ENCODE measurements around the gene PLXNB1.
"Not testable (repeated sequence)": the region's sequence is repeated elsewhere in the genome, so short reads cannot be mapped to it uniquely, and the experiment has no call there.

Gene PLXNB1

DNA sequence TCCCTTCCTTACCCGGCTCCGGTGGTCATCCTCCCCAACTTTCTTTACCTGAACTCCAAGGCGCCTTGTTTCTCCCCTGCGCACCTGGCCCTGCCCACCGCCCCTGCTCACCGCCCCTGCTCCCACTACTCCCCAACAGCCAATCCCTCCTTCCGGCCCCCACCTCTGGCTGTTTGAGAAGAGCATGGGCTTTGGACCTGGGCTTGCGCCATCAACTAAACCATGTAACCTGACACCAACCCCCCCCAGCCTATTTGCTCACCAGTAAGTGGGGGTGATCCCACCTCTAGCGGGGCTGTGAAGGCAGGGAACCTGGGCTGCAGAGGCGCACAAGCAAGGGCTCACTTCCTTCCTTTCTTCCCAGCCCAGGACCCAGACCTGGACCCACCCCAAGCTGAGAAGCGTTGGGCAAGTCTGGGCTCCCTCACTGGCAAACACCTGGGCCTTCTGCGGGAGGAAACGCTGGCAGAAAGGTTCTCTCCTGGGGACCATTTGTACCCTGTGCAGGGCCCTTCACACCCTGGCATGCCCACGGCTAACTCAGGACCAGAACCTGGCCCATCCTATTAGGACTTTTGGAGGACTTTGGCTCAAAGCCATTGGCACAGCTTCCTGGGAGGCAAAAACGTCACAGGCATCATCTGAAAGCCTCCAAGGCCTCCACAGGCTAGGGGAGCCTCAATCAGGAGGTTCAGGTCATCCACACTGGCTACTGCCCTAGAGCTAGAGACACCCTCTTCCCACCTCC, at the start of gene PLXNB1:
TSS of gene PLXNB1 (minus strand) at position 127 of the 748 bp plus-strand sequence. CDS start 5,475 bp downstream, outside the sequence.
- DNase-seq (ENCODE audit: low spot score): no peak

DNA sequence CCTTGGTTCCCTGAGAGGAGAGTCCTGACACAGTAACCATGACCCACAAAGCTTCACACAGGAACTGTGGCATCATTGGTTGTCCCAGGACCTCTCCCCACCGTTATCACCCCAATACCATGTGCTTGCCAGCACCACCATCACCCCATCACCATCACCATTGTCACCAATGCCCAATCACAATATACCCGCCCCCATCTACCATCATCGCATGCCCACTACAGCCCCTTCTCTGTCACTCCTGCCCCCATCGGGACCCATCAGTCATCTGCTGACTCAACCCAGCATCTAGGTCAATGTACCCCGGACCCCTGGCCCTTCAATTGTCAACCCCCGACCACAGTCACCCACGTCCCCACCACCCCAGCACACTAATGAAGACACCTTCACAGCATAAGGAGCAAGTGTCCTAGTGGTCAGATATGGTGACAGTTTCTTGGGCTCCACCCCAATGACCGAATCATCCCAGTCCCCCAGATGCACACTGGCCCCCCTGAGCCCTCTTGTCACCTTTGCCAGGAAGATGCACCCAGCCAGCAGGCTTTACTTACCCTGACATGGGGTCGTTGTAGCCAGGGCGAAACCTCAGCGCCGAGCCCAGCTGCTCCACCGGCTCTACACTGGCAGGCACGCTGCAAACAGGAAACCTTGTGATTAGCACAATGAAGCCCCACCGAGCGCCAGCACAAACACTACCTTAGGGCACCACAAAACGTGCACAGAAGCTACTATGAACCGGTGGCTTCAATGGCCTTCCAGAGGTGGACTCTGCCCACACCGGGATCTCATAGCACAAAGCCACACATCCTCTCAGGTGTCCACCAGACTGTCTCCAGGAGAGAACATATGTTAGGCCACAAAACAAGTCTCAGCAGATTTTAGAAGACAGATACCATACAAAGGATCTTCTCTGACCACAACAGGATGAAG, 49.0 kb upstream of the PLXNB1 start:
- DNase-seq (ENCODE audit: low spot score): no peak

DNA sequence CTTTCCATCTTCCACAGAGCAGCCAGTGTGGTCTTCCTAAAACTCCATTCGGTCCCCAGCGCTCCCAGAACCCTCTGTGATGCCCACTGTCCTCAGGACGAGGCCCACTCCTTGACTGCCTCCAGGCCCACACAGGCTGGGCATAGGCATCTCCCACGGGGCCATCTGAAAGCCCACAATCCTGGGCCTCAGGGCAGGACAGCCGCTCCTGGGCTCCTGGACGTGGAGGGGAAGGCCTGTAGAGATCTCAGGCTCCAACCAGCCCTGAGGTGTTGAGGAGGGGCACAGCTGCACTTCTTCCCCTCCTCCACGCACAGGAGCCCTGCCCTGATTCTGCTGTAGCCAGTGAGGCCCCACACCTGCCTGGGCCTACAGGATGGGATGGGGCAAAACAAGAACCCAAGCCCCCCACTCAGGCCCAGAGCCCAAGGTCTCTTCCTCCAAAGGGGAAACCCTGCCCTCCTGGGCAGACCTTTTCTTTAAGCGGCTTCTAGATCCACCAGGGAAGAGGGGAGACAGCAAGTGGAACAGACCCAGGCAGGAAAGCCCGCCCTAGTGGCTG, 48.2 kb upstream of the PLXNB1 start:
- DNase-seq (ENCODE audit: low spot score): no peak

- no peak for DNase-seq (ENCODE audit: low spot score)
Observed at GRCh38 chr3:48476426-48477053, 46.7 kb upstream of the PLXNB1 start.

DNA sequence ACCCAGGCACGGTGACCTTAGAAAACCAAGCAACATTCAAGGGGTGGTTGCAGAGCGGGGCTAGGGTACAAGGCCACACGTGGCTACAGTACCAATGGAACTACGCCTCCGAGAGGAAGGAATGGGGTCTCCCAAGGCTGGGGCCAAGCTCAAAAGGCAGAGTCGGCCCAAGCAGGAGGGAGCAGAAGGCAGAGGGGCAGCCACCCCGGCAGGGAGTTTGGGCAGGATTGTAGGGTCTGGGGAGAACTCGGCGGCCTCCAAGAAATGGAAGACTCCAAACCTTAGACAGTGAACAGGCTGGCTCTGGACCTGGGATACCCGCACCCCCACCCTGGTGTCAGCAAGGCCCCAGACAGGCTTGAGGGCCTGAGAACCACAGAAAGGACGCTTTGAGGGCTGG, 45.3 kb upstream of the PLXNB1 start:
- DNase-seq (ENCODE audit: low spot score): no peak

DNA sequence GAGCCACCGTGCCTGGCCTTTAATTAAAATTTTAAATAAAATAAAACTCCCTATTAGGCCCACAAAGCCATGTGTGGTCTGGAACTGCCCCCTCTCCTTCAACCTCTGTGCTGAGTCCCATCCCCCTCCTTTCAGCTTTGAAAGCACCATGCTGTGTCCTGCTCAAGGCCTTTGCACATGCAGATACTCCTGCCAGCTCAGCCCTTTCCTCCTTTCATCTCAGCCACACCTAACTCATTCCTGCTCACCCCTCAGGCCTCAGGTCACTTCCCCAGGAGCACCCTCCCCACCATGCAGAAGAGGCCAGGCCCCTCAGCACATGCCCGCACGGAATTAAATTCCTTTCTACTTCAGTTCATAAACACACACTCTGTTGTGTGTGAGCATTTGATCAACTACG, 44.7 kb upstream of the PLXNB1 start:
- DNase-seq (ENCODE audit: low spot score): no peak

- DNase-seq (ENCODE audit: low spot score): not testable (repeated sequence)
Observed at GRCh38 chr3:48474031-48474430, 44.1 kb upstream of the PLXNB1 start.

DNA sequence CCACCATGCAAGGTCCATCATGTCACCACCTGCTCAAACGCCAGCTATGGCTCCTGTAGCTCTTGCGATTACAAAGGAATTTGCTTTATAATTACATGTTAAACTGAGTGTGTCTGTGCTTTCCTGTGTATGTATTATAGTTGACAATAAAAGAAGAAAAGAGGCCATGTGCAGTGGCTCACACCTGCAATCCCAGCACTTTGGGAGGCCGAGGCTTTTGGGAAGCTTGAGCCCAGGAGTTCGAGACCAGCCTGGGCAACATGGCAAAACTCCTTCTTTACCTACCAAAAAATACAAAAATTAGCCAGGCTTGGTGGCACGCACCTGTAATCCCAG, 43.7 kb upstream of the PLXNB1 start:
- DNase-seq (ENCODE audit: low spot score): no peak

DNA sequence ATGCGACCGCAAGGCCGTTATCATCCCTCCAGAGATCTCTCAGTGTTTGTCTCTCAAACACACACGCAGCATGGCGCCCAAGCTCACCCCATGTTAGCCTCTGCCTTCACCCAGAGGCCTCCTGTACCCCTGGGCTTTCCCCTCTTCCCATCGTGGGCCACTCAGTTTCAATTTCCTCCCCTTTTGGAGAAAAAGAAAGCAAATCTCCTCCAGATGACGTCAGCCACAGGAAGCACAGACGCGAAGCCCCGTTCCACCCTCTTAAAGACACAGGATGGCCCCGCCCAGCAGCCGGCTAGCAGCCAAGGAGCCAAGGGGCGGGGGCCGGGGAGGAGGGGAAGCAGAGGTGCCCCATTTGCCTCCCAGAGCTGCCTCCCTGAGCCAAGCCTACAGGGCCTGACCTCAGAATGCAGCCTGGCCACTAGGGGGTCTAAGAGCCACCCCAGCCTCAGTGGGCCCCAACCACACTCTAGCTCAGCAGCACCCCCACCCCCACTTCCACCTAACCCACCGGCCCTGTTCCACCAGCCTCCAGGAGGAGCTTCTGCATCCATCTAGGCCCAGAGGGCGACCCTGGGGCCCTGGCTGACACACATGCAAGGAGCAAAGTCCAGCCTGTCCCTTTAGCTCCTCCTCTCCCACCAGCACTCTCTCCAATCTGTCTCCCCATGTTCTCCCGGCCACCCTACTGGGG, 43.2 kb upstream of the PLXNB1 start:
- DNase-seq (ENCODE audit: low spot score): peak; percentile 86

DNA sequence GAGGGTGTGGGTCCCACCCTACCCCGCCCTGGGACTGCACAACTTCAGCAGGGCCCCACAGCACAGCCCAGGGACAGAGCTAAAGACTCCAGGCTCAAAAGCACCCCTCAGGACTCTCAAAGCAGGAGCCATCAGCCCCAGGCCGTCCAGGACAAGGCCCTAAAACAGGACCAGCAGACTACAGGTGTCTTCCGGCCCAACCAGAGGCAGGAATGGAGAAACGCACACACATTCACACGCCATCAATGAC, 42.7 kb upstream of the PLXNB1 start:
- DNase-seq (ENCODE audit: low spot score): no peak

GRCh38 chr3:48470286-48470685, 40.4 kb upstream of the PLXNB1 start:
- DNase-seq (ENCODE audit: low spot score): no peak

DNA sequence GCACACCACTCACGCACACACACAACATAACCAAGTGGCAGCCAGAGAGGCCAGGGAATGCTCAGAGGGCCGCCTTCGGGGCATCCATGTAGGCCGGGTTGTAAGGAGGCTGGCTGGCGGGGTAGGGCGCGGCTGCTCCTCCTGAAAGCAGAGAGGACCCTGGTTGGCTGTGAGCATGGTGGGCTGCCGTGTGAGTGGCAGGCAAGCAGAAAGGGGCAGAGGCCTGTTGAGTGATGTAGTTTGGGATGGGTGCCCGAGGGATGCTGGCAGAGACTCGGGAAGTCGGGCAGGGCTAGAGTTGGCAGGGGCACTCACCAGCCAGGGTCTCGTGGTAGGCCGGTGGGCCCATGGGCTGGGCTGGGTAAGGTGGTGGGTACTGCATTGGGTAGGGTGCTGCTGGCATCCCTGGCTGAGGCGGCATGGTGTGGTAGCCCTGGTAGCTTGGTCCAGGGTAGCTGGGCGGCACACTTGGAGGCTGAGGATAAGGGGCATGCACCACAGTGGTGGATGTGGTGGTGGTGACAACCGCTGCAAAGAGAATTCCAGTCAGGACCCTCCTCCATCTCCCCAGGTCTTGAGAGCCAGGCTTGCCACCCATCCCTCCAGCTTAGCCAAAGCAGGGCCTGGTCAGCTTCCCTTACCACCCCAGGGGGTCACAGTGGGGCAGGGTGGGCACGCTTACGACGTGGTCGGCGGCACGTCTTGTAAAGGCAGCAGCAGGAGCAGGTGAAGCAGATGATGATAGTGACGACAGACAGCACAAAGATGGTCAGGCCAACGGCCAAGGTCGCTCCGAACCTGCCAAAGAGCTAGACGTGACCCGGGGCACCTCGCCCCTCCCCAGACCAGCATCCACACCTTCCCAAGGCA, 39.4 kb upstream of the PLXNB1 start:
- no peak for DNase-seq (ENCODE audit: low spot score)

GRCh38 chr3:48468329-48468731, 38.4 kb upstream of the PLXNB1 start:
- no peak for DNase-seq (ENCODE audit: low spot score)

GRCh38 chr3:48467473-48468267, 37.8 kb upstream of the PLXNB1 start:
- no peak for DNase-seq (ENCODE audit: low spot score)

DNA sequence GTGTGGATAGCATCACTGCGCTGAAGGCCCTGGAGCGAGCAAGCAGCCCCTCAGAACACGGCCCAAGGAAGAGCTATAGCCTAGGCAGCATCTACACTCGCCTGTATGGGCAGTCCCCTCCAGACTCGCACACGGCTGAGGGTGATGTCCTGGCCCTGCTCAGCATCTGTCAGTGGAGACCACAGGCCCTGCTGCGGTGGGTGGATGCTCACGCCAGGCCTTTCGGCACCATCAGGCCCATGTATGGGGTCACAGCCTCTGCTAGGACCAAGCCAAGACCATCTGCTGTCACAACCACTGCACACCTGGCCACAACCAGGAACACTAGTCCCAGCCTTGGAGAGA, 37.2 kb upstream of the PLXNB1 start:
- no peak for DNase-seq (ENCODE audit: low spot score)

GRCh38 chr3:48466386-48467109, 36.7 kb upstream of the PLXNB1 start:
- peak; percentile 43 for DNase-seq (ENCODE audit: low spot score)

- DNase-seq (ENCODE audit: low spot score): peak; percentile 100
Observed at GRCh38 chr3:48465531-48466378, 35.9 kb upstream of the PLXNB1 start.

DNA sequence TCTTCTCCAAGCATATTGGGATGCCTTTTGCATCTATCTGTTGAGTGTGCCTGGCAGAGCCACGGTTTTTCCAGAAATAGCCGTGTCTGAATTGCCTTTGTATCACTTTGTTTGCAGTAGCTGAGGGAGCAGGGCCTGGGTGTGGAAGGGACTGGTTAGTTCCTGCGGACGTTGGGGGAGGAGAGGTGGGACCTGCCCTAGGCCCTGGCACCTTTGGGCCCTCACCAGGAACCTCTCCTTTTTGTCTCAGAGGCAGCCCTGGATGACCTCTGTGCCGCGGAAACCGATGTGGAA, 35.3 kb upstream of the PLXNB1 start:
- DNase-seq (ENCODE audit: low spot score): no peak

GRCh38 chr3:48464713-48465221, 34.9 kb upstream of the PLXNB1 start:
- DNase-seq (ENCODE audit: low spot score): no peak
